ENCODE measurements around the gene GAL3ST2.
A peak's percentile ranks its signal among the peaks of the same experiment; 100 is the strongest.
"Not testable (repeated sequence)": the region's sequence is repeated elsewhere in the genome, so short reads cannot be mapped to it uniquely, and the experiment has no call there.

Gene GAL3ST2

GRCh38 chr2:241768850-241769249, 7.8 kb upstream of the GAL3ST2 start:
- DNase-seq (ENCODE audit: low spot score) = no peak

- no peak for DNase-seq (ENCODE audit: low spot score)
These were observed 6.8 kb upstream of the GAL3ST2 start for GRCh38 chr2:241769819-241770184.

DNA sequence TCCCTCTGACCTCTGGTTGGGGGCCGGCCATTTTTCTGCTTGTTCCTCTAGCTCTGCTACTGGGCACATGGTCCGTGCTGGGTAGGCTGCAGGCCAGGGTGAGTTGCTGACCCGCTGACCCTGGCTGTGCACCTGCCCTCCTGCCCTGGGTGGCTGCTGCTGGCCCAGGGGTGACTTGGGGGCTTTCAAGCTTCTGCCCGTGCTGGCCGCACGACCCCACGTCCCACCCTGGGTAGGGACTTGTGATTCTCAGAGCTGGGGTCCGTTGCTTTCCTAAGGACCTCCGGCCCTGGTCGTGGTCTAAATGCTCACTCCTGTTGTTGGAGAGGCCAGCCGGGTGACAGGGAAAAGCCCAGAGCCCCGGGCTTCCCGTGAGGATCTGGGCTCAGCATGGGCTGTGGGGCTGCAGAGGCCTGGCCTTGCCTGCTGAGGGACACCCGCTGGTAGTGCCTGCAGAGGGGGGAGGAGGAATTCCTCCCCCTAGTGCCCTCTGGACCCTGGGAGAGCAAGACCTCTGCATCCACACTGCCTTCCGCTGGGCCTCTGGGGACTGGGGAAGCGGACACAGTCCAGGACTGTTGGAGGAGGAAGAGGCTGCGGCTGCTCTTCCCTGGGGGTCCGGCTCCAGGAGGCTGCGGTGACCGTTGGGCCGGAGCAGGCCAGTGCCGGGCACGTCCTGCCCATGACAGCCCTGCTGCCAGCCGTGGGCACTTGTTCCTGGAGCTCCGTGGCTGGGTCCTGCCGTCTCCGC, 6.3 kb upstream of the GAL3ST2 start:
- DNase-seq (ENCODE audit: low spot score) = no peak

DNA sequence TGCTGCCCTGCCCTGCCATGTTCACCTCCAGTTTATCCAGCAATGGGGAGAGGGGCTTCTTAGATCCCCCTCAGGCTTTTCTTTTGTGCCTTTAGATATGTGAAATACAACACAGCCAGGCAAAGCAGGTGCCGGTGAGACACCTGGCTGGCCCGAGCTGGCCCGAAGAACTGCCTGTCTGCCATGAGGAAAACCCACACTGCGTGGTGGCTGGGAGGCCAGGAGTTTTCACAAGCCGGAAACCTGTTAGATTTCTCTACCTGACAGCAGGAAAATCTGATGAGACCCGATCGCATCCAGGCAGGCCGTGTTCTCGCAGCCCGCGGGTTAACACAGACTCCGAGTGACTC, 5.7 kb upstream of the GAL3ST2 start:
- DNase-seq (ENCODE audit: low spot score) = no peak

- DNase-seq (ENCODE audit: low spot score) = no peak
These were observed 5.1 kb upstream of the GAL3ST2 start for GRCh38 chr2:241771286-241772062.

DNA sequence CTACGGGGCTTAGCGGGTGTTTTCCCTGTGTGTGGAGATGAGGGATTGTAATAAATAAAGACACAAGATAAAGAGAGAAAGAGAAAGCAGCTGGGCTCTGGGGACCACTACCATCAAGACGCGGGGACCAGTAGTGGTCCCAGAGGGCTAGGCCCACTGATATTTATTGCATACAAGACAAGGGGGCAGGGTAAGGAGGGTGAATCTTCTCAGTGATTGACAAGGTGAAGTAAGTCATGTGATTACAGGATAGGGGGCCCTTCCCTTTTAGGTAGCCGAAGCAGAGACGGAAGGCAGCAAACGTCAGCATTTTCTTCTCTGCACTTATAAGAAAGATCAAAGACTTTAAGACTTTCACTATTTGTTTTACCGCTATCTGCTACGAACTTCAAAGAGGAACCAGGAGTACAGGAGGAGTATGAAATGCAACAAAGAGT, 4.5 kb upstream of the GAL3ST2 start:
- DNase-seq (ENCODE audit: low spot score) = no peak

DNA sequence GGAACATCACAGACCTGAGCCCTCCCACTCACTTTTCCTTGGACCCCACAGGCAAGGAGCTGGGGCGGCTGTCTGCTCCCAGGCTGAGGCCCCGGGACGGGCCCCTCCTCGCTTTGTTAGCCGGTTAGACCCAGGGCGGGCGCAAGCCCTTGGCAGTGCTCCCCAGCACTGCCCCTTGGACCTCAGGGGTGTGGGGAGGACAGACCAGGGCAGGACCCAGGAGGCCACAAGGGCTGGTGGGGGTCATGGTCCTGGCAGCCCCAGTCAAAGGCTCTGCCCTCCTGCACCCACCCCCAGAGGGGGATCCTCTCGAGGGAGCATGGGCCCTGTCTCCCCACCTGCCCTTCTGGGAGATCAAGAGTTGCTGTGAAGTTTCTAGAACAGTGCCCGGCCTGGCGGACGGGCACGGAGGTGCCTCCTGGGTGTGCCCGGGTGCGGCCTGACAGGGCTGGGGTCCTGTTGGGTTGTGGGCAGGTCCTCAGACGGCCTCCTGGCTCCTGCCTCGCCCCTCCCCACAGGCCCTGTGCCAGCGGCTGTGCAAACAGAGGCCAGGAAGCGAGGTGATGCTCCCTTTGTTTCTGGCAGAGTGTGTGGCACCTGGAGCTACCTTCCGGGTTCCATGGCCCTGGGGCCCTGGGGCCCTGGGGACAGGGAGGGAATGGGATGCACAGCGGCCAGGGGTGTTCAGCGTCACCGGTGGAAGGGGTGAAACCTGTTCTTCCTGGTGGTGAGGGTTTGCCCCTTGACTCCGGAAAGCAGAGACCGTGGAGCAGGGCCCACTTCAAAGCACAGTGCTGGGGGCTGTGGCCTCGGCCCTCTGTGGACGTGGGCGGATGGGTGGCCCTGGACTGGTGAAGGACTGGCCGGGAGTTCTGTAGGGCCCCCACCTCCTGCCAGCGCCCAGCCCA, 2.9 kb upstream of the GAL3ST2 start:
- DNase-seq (ENCODE audit: low spot score) = no peak

GRCh38 chr2:241774419-241775222, 2.0 kb upstream of the GAL3ST2 start:
- peak; percentile 10 for DNase-seq (ENCODE audit: low spot score)

- DNase-seq (ENCODE audit: low spot score) = no peak
These were observed 1.1 kb upstream of the GAL3ST2 start for GRCh38 chr2:241775223-241776177.

- DNase-seq (ENCODE audit: low spot score) = no peak
These were observed 606 bp downstream of the GAL3ST2 start for GRCh38 chr2:241777170-241777685.

GRCh38 chr2:241777686-241778627, 1.3 kb downstream of the GAL3ST2 start:
- no peak for DNase-seq (ENCODE audit: low spot score)

DNA sequence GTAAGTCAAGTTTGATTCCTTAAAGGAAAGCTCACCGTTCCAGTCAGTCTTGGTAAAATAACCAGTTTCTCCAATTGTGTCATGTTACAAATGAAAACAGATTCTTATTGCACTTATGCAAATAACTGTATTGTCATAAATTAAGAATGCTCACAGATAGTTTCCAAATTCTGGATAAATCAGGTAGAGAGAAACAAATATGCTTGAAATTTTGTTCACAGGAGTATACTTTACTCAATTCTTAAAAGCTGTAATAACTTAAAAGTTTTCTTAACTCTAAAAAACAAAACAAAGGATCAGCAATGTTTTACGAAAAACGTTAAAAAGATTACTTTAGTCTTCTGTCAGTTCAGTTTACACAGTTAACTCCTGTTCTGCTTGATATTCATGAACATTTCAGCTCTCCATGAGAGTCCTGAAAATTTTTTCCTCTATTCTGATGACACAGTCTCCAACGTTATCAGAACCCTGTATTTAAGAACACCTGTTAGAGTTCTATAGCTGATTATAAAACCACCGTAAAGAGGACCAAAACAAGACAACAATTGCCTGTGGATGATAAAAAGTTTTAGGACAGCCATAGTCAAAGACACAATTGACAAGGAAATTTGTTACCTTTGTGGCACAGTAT, 4.4 kb downstream of the GAL3ST2 start:
- DNase-seq (ENCODE audit: low spot score) = no peak

- not testable (repeated sequence) for DNase-seq (ENCODE audit: low spot score)
These were observed 5.4 kb downstream of the GAL3ST2 start for GRCh38 chr2:241782053-241782452.

DNA sequence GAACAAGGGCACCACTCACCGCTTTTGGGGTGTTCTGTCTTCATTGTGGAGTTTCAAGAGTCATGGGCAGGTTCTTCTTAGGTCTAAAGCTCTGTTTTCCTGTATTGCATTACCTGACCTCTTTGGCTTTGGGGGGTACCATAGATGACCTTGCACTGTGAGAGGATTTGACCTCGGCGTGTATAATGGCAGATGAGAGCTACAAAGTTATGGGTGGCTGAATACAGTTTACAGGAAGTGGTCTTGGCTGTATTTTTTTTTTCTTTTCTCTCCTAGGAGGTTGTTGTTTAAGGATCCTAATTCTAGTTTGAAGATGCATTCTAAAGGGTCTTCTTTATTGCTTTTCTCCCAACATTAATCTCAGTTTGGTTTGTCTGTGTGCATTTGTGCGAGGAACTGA, 11.5 kb downstream of the GAL3ST2 start:
- no peak for DNase-seq (ENCODE audit: low spot score)

- no peak for DNase-seq (ENCODE audit: low spot score)
These were observed 11.9 kb downstream of the GAL3ST2 start for GRCh38 chr2:241788572-241788971.

- not testable (repeated sequence) for DNase-seq (ENCODE audit: low spot score)
These were observed 14.8 kb downstream of the GAL3ST2 start for GRCh38 chr2:241791385-241791784.

DNA sequence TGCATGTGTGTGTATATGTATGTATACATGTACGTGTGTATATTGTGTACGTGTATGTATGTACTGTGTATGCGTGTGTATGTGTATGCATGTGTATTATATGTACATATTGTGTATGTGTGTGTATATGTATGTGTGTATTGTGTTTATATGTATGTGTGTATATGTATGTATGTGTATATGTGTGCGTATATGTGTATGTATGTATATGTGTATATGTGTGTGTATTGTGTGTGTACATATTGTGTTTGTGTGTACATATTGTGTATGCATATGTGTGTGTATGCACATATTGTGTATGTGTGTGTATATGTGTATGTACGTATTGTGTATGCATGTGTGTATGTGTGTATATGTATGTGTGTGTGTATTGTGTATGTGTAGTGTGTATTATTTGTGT, 16.8 kb downstream of the GAL3ST2 start:
- DNase-seq (ENCODE audit: low spot score) = no peak

DNA sequence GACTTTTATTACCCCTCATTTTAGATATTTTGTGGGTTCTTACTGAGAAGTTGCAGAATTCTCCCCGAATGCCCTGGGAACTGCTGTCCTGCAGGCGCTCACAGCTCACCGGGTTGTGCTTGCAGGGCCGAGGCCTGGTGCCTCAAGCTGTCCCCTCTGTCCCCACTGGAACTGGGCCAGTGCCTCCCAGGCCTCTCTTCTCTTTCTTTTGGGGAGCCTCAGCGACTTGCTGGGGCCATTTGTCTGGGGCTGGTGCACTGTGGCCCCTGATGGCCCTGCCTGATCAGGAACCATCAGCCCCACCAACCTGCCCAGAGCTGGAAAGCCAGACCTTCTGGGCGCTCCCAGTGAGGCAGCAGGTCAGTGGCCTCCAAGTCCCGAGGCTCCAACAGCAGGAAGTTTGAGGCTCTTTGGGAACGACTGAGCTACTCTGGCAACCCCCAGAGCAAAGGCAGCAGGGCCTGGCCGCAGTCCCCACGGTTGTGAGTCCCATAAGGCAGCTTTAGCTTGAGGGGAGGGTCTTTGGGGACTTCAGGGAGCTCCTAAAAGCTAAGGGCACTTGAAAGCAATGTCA, 17.7 kb downstream of the GAL3ST2 start:
- DNase-seq (ENCODE audit: low spot score) = no peak

All from hematopoietic multipotent progenitor cell treated with erythropoietin and hydrocortisone succinate and interleukin-3 and kit ligand, for 15 days (in vitro differentiated cells).